ENCODE results near the gene PPP2R1A. TPM values are rescaled to one million over a fixed set of nuclear protein-coding genes. Genes with fewer than 3 reads are reported as not detected.

Gene PPP2R1A
- total RNA-seq, 1 experiment from 2014 or later, result 291 TPM

DNA sequence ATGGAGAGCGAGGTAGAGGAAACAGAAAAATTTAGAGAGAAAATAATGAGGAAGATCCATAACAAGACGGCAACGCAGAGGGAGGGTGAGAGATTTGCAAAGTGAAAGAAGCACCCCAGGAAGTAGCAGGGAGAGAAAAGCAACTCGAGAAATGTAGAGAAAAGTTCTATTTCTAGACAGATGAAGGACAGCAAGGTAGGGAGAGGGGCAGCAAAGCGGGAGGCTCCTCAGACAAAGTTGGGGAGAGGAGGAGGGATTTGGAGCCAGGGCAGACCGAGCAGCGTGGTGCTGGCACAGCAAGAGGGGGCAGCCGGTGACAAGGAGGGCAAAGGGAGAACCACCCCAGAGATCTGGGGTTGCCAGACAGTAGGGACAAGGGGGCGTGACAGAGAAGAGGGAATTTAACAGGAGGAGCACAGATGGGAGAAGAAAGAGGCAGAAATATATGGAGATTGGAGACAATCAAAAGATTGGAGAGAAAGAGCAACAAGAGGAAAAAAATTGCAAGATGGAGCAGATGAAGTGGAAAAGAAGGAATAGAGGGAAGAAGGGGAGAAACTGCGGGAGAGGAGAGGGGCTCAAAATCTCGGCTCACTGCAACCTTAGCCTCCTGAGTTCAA lies 80.5 kb downstream of the PPP2R1A start:
- intact Hi-C loops (cut with micrococcal nuclease; ENCODE audit: unreplicated experiment), result no loop called here
- Mint-ChIP-seq H3K27me3 (ENCODE audit: unreplicated experiment) (no peaks in the 10 kb centered on the region), H3K4me3 (ENCODE audit: low read depth, unreplicated experiment) (peak overlapping the region; percentile 85), H3K36me3 (ENCODE audit: insufficient read depth, unreplicated experiment) (peaks cover 37% of the 10 kb centered on the region), H3K9me3 (ENCODE audit: low read depth, unreplicated experiment) (peaks cover 23% of the 10 kb centered on the region), H3K4me1 (ENCODE audit: low read depth, unreplicated experiment) (peaks cover 13% of the 10 kb centered on the region), H3K27ac (ENCODE audit: unreplicated experiment) (peak overlapping the region; percentile 81)
- CTCF ChIA-PET, result no interaction called here
- peak; percentile 30 for DNase-seq
- BruUV-seq (replicated peaks), result no TSS peak
- TF ChIP-seq, protein P1, sequence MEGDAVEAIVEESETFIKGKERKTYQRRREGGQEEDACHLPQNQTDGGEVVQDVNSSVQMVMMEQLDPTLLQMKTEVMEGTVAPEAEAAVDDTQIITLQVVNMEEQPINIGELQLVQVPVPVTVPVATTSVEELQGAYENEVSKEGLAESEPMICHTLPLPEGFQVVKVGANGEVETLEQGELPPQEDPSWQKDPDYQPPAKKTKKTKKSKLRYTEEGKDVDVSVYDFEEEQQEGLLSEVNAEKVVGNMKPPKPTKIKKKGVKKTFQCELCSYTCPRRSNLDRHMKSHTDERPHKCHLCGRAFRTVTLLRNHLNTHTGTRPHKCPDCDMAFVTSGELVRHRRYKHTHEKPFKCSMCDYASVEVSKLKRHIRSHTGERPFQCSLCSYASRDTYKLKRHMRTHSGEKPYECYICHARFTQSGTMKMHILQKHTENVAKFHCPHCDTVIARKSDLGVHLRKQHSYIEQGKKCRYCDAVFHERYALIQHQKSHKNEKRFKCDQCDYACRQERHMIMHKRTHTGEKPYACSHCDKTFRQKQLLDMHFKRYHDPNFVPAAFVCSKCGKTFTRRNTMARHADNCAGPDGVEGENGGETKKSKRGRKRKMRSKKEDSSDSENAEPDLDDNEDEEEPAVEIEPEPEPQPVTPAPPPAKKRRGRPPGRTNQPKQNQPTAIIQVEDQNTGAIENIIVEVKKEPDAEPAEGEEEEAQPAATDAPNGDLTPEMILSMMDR (IDR thresholded peaks at IDR 0.05; ENCODE audit: unreplicated experiment), result no peak

DNA sequence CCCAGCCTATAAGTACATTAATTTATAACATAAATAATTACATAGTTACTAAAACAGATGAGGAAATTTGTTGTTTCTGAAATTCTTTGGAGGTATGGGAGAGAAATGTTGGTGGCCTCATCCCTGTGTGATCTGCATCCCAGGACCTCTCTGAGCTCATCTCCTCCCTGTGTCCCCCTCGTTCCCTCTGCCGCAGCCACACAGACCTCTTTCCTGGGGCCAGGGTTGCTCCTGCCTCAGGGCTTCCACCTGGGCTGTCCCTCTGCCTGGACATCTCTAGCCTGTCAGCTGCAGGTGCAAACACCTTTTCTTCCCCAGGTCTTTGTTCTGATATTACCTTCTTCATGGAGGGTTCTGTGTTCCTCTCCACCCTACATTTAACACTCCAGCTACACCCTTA lies 83.4 kb downstream of the PPP2R1A start:
- Mint-ChIP-seq H3K36me3 (ENCODE audit: insufficient read depth, unreplicated experiment) (peaks cover 53% of the 10 kb centered on the region), H3K27me3 (ENCODE audit: unreplicated experiment) (no peaks in the 10 kb centered on the region), H3K9me3 (ENCODE audit: low read depth, unreplicated experiment) (peaks cover 23% of the 10 kb centered on the region), H3K27ac (ENCODE audit: unreplicated experiment) (peak overlapping the region; percentile 38), H3K4me1 (ENCODE audit: low read depth, unreplicated experiment) (peaks cover 13% of the 10 kb centered on the region), H3K4me3 (ENCODE audit: low read depth, unreplicated experiment) (no peak overlapping the region)
- DNase-seq, result no peak
- CTCF ChIA-PET, result no interaction called here
- BruUV-seq (replicated peaks), result no TSS peak
- TF ChIP-seq, protein P1 (IDR thresholded peaks at IDR 0.05; ENCODE audit: unreplicated experiment), result no peak
- intact Hi-C loops (cut with micrococcal nuclease; ENCODE audit: unreplicated experiment), result no loop called here

DNA sequence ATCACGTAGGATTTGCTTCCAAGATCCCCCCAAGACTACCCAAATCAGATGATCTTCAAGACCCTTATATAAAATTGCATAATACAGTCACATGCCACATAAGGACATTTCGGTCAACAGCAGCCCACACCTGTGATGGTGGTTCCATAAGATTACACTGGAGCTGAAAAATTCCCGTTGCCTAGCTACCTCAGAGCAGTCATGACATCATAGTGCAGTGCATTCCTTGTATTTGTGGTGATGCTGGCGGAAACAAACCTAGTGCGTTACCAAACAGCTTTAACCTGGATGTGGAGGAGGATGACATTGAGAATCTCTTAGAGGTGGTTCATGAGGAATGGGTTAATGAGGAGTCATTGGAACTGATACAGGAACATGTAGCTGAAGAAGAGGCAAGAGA lies 84.3 kb downstream of the PPP2R1A start:
- Mint-ChIP-seq H3K36me3 (ENCODE audit: insufficient read depth, unreplicated experiment) (peaks cover 59% of the 10 kb centered on the region), H3K27me3 (ENCODE audit: unreplicated experiment) (no peaks in the 10 kb centered on the region), H3K4me3 (ENCODE audit: low read depth, unreplicated experiment) (no peak overlapping the region), H3K9me3 (ENCODE audit: low read depth, unreplicated experiment) (peaks cover 28% of the 10 kb centered on the region), H3K4me1 (ENCODE audit: low read depth, unreplicated experiment) (peaks cover 13% of the 10 kb centered on the region), H3K27ac (ENCODE audit: unreplicated experiment) (no peak overlapping the region)
- intact Hi-C loops (cut with micrococcal nuclease; ENCODE audit: unreplicated experiment), result no loop called here
- no peak for DNase-seq
- no TSS peak for BruUV-seq (replicated peaks)
- TF ChIP-seq, protein P1 (IDR thresholded peaks at IDR 0.05; ENCODE audit: unreplicated experiment), result no peak
- CTCF ChIA-PET, result no interaction called here

DNA sequence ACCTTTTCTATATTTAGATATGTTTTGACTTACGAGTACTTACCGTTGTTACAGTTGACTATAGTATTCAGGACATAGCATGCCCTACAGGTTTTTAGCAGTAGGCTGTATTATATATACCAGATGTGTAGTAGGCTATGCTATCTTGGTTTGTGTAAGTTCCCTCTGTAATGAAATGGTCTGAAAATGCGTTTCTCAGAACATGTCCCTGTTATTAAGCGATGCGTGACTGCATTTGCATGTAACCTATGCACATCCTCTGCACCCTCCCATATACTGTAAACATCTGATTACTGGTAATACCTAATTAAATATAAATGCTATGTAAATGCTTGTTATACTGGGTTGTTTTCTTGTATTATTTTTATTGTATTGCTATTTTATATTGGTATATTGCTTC lies 86.1 kb downstream of the PPP2R1A start:
- TF ChIP-seq, protein P1 (IDR thresholded peaks at IDR 0.05; ENCODE audit: unreplicated experiment), result no peak

More for the DNA sequence above, 86.1 kb downstream of the PPP2R1A start:
- H3K36me3 Mint-ChIP-seq (ENCODE audit: insufficient read depth, unreplicated experiment), result peaks cover 45% of the 10 kb centered on the region
- BruUV-seq (replicated peaks), result no TSS peak
- H3K27me3 Mint-ChIP-seq (ENCODE audit: unreplicated experiment), result no peaks in the 10 kb centered on the region
- intact Hi-C loops (cut with micrococcal nuclease; ENCODE audit: unreplicated experiment), result no loop called here
- no peak for DNase-seq
- H3K4me1 Mint-ChIP-seq (ENCODE audit: low read depth, unreplicated experiment), result no peaks in the 10 kb centered on the region
- no peak overlapping the region for H3K27ac Mint-ChIP-seq (ENCODE audit: unreplicated experiment)
- H3K9me3 Mint-ChIP-seq (ENCODE audit: low read depth, unreplicated experiment), result peaks cover 31% of the 10 kb centered on the region
- CTCF ChIA-PET, result no interaction called here
- no peak overlapping the region for H3K4me3 Mint-ChIP-seq (ENCODE audit: low read depth, unreplicated experiment)

All from Calu3 (cell line).